ENCODE measurements around the gene RNLS.

The RNLS gene

DNA sequence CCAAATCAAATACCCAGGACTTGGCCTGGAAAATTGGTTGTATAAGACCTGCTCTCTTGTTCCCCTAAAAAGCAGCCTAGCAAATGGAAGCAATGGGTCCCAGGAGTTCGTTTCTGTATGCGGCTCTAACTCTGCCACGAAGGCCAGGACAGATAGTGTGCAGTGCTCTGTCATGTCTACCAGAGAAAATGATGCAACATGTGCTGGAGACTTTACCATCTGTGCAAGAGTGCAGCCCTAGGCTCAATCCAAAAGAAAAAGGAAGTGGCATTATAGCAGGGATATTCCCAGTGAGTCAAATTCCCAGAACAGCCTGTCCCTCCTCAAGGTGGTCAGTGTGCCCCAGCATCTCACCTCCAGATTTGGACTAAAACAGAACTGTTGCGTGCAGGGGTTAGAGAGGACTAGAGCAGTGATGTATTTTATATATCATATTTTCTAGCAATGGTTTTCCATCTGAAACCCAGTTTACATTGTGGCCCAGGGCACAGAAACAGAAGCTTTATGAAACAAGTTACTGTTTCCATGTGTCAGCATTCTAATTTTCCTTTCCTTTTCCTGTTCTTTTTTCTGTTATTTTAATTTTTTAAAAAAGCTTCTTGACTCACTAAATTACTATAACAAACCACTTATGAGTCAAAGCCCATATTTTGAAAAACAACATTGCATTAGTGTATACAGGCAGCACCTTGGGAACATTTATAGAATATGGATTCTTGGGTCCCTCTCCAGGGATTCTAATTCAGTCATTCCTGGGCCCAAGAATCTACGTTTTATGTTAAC is 311.2 kb downstream of the RNLS start:
- in situ Hi-C loops (cut with HindIII; ENCODE audit: low sequenced_read_pairs): no loop called here

DNA sequence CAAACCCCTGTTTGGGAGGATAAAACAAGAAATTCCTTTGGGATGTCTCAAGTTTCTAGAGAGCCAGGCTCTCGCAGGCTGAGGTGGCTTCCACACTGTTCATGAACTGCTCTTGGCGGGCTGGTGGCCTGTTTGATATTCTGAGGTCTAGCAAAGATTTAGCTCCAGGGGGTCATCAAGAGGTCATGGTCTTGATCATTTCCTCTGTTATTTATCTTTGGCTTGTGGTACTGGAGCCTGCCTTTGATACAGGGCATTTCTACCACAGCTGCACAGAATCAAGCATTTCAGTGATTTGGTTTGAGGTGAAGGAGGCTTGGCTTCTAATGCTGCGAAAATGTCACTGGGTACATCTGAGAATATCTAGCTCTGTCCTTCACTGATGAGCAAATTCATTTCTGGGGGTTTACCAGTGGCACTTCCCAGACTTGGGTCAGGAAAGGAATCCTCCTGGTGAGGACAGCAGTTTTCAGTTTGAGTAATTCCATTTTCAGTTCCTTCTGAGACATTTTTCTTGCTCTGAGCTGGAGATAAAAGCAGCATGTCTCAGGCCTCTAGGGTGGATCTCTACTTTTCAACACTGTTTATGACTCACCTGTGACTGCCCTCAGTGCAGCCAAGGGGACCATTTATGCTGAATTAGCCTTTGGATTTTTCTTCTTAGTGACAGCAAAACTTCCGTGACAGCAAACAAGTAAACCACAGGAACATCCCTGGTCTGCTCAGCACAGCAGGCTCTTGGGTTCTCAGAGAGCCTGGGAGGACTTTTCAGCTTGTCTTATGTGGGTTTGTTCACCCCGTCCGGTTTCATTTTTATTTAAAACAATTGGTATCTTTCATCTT is 312.0 kb downstream of the RNLS start:
- in situ Hi-C loops (cut with HindIII; ENCODE audit: low sequenced_read_pairs): no loop called here

GRCh38 chr10:88270061-88270808 is 312.9 kb downstream of the RNLS start:
- in situ Hi-C loops (cut with HindIII; ENCODE audit: low sequenced_read_pairs): no loop called here

GRCh38 chr10:88262591-88263234 is 320.4 kb downstream of the RNLS start:
- in situ Hi-C loops (cut with HindIII; ENCODE audit: low sequenced_read_pairs): no loop called here

GRCh38 chr10:88261152-88261551 is 322.0 kb downstream of the RNLS start:
- in situ Hi-C loops (cut with HindIII; ENCODE audit: low sequenced_read_pairs): no loop called here

DNA sequence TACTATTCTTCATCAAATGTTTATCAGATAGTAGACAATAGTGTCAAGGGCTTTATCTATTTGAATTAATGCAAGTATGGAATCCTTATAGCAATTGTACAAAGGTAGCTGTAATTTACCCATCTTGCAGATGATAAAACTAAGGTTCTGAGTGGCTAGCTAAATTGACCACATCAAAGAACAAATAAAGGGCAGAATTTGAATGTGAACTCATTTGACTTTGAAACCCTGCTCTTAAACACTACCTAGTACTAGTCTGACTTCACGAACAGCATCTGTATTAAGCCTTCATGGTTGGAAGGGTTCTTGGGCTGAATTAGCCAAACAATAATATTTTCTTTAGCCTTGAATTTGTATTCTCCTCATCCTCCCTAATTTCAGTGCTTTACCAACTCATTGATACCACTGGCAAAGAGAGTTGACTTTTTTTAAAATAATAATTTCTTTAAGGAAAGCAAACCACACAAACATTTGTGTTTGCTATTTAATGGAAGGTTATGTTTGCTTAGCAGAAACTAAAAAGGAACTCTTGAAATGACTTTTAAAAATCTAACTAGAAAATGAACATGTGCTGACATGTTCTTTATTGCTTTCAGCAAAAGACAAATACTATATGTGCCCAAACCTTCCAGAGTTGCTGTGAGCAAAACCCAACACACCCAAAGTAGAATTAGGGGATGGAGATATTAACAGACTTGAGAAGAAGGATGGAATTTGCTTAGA is 322.6 kb downstream of the RNLS start:
- in situ Hi-C loops (cut with HindIII; ENCODE audit: low sequenced_read_pairs): no loop called here

- in situ Hi-C loops (cut with HindIII; ENCODE audit: low sequenced_read_pairs): no loop called here
These were observed 323.7 kb downstream of the RNLS start for GRCh38 chr10:88259381-88259780.

GRCh38 chr10:88256886-88257285 is 326.2 kb downstream of the RNLS start:
- in situ Hi-C loops (cut with HindIII; ENCODE audit: low sequenced_read_pairs): no loop called here

- in situ Hi-C loops (cut with HindIII; ENCODE audit: low sequenced_read_pairs): no loop called here
These were observed 327.0 kb downstream of the RNLS start for GRCh38 chr10:88256013-88256680.

GRCh38 chr10:88254091-88254490 is 329.0 kb downstream of the RNLS start:
- in situ Hi-C loops (cut with HindIII; ENCODE audit: low sequenced_read_pairs): no loop called here

- in situ Hi-C loops (cut with HindIII; ENCODE audit: low sequenced_read_pairs): no loop called here
These were observed 329.5 kb downstream of the RNLS start for GRCh38 chr10:88253622-88254021.

DNA sequence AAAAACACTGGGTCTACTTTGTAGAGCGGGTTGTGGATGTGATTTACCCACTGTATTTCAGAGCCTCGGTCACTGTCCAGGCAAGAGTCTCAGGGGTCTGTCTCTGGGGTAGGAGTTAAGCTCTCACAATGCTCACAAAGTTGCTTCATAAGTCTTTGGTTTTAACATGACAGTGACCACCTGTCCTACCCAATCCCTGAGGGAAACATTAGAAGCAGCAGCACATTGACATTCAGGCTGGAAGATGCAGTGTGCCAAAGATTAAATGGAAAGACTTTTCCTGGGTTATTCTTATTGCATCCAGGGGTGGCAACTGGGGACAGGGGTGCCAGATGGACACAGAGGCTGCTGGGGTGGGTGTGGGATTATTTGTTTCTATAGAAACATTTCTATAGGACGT is 330.0 kb downstream of the RNLS start:
- in situ Hi-C loops (cut with HindIII; ENCODE audit: low sequenced_read_pairs): no loop called here

DNA sequence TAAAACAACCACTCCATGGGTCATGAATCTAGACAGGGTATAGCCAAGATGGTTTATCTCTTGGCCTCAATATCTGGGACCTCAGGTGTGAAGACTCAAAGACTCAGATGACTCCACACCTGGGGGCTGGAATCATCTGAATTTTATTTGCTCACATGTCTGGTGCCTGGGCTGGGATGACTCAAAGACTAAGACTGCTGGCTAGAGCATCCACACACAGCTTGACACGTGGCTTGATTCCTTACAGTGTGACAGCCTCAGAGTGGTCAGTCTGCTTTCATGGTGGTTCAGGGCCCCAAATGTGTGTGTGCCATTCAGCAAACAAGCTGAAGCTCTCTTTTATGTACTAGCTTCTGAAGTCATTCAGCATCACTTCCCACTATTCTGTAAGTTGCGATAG is 333.7 kb downstream of the RNLS start:
- in situ Hi-C loops (cut with HindIII; ENCODE audit: low sequenced_read_pairs): no loop called here

GRCh38 chr10:88246675-88247074 is 336.4 kb downstream of the RNLS start:
- in situ Hi-C loops (cut with HindIII; ENCODE audit: low sequenced_read_pairs): no loop called here

DNA sequence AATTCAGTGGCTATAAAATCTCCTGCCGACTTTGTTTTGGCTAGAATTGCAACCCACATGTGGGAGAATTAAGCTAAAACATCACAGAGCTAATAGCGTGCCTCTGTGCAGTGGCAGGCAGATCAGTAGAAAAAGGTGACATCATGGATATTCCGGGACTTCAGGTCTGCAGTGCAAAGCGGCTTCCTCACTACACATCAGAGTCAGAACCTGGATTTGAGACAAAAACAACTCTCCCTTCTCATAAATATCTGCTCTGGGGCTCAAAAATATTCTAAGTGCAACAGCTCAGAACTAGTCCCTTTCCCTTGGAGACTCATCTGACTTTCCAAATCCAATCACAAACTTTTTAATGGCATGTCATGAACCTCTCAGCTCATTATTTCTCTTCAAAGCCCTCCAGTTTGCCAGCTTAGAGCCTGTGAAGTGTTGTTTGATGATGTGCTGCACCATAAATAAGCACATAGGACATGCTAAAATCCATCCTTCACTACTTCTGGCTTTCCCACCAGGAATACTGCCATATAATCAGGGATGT is 337.1 kb downstream of the RNLS start:
- in situ Hi-C loops (cut with HindIII; ENCODE audit: low sequenced_read_pairs): no loop called here

- in situ Hi-C loops (cut with HindIII; ENCODE audit: low sequenced_read_pairs): no loop called here
These were observed 338.1 kb downstream of the RNLS start for GRCh38 chr10:88244781-88245625.

GRCh38 chr10:88243836-88244730 is 339.0 kb downstream of the RNLS start:
- in situ Hi-C loops (cut with HindIII; ENCODE audit: low sequenced_read_pairs): no loop called here

All from endothelial cell of hepatic sinusoid (primary cell).